K562 (cell line): ENCODE results near the gene RPS27. TPM values are rescaled to one million over a fixed set of nuclear protein-coding genes. Genes with fewer than 3 reads are reported as not detected.

Source experiments
- BRD4 ChIP-seq: fragments of 200-600 bp; sonication (generic); IDR thresholded peaks from 2 replicates; pipeline ENCODE4 v1.6.1; 2017; ENCODE audit warnings: inconsistent platforms
- ELF2 ChIP-seq: fragments of 250-450 bp; sonication (Bioruptor Pico); IDR thresholded peaks from 2 replicates; pipeline ENCODE4 v1.5.0; 2021; ENCODE audit warnings: mild to moderate bottlenecking
- EP300 ChIP-seq: IDR thresholded peaks from 2 replicates; pipeline ENCODE4 v1.6.1; 2012; ENCODE audit warnings: low read length, improper control_type of control experiment
- HMG20A ChIP-seq: fragments of 450-650 bp; formaldehyde crosslinking; conservative IDR thresholded peaks from 2 replicates; pipeline ENCODE4 v1.4.0; 2020; ENCODE audit warnings: mild to moderate bottlenecking, mixed read lengths
- KDM1A ChIP-seq, 2 experiments: fragments of 450-650 bp; IDR thresholded peaks; 2 replicates each; pipeline ENCODE4 v1.6.1; 2016; ENCODE audit warnings: mild to moderate bottlenecking in 2 of 2
- KDM2B ChIP-seq: fragments of 250-450 bp; sonication (Bioruptor Pico); IDR thresholded peaks from 2 replicates; pipeline ENCODE4 v1.8.0; 2021; ENCODE audit warnings: mild to moderate bottlenecking, moderate library complexity
- MYBL2 ChIP-seq, 2 experiments: fragments of 450-650 bp in 1 of 2; sonication (generic) in 1 of 2; formaldehyde crosslinking in 1 of 2; IDR thresholded peaks; 2 replicates each; pipeline versions ENCODE4 v1.6.1 to v1.8.1; 2017 to 2022; ENCODE audit warnings: borderline replicate concordance in 1 of 2, inconsistent platforms in 1 of 2, low read depth in 1 of 2, mild to moderate bottlenecking in 1 of 2, missing genetic modification reagents in 1 of 2, moderate library complexity in 1 of 2
- NCOA6 ChIP-seq: fragments of 450-650 bp; IDR thresholded peaks from 2 replicates; pipeline ENCODE4 v1.6.1; 2017; ENCODE audit warnings: mild to moderate bottlenecking
- PHB ChIP-seq: fragments of 250-450 bp; sonication (Bioruptor Pico); IDR thresholded peaks from 2 replicates; pipeline ENCODE4 v1.5.0; 2021
- SIN3B ChIP-seq: fragments of 450-650 bp; IDR thresholded peaks from 2 replicates; pipeline ENCODE4 v1.6.1; 2017; ENCODE audit warnings: low read depth, mild to moderate bottlenecking, moderate library complexity
- SMARCA5 ChIP-seq: fragments of 450-650 bp; IDR thresholded peaks from 2 replicates; pipeline ENCODE4 v1.6.1; 2016
- ZSCAN29 ChIP-seq: fragments of 450-650 bp; IDR thresholded peaks from 2 replicates; pipeline ENCODE4 v1.6.1; 2017
- polyA plus RNA-seq, 8 experiments: library from polyadenylated mRNA; depleted of rRNA in 4 of 8; stranded (reverse) in 5 of 8; unstranded in 3 of 8; fragments of >200 nt; fragmentation: Nextera tagmentation in 2 of 8; fragmentation: Illumina TruSeq in 1 of 8; extraction: Ambion mirVana in 2 of 8; extraction: Trizol in 1 of 8; gene quantifications; 2 replicates each; pipeline versions ENCODE4 v1.2.1 to v1.2.3, GENCODE V29; 2011 to 2014; ENCODE audit warnings: inconsistent platforms in 1 of 8, missing spikeins in 1 of 8
- total RNA-seq, 7 experiments: library from RNA; depleted of rRNA in 6 of 7; stranded (reverse); fragments of >200 nt in 6 of 7; fragmentation: Illumina TruSeq in 2 of 7; extraction: Trizol in 2 of 7; gene quantifications; 2 replicates each; pipeline versions ENCODE4 v1.2.1 to v1.2.3, GENCODE V29; 2011 to 2021; ENCODE audit warnings: low replicate concordance in 1 of 7
- TF ChIP-seq, protein P1 (sequence below): fragments of 450-650 bp; IDR thresholded peaks from 2 replicates; pipeline ENCODE4 v1.7.0; 2016; ENCODE audit warnings: borderline replicate concordance
- TF ChIP-seq, protein P2 (sequence below): sonication (generic); formaldehyde crosslinking; IDR thresholded peaks from 2 replicates; pipeline ENCODE4 v1.4.0; 2020; ENCODE audit warnings: mild to moderate bottlenecking, missing genetic modification reagents
- TF ChIP-seq, protein P3 (sequence below): fragments of 450-650 bp; IDR thresholded peaks from 2 replicates; pipeline ENCODE4 v1.6.1; 2016; ENCODE audit warnings: low read depth

Gene RPS27
- total and polyA plus RNA-seq, 9 of the 15 experiments (the other 6 are each of a cell fraction or from before 2014, with no cell fraction given), result 2,091 to 9,377 (median 6,706) TPM

DNA sequence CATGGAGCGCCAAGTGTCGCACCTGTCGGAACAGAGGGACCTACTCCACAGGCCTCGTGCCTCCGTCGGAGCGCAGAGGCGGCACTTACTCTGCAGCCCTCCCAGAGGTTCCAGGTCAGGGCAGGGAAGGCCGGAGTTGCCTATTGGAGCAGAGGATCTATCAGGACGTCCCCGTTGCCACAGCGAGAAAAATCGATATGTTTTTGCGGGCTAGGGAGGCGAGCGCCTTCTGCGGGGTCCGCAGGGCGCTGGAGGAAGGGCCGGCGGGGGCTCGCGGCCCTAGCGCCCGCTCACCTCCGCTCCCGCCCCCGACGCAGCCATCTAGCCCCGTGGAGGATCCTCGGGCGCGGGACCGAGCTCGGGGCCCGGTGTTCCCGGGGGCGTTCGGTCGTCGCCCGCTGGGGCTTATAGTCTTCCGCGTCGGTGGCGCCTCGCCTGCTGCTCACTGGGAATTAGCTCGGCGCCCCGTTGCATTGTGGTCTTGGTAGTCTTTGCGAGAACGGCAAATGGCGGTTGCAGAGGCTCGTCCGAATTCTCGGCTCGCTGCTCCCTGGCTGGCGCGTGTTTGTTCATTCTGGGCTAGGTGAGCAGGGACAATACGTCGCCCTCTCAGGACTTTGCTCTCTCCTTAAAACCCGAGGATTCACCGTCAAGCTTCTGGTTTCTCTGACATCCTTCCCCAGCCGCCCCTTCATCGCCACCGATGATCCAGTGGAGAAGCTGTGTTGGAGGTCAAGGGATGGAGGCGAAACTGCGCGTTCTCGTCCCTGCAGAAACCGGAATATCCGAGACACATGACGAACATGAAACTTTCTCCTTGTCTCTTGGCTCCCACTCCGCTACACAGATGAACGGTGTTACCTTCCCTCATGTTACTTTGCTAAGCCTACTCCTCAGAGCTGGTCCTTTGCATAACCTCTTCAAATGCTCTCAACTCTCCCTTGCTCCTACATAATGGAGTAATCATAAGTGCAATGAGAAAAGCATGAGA lies 13.0 kb upstream of the RPS27 start, which contains the start of gene JTB (continued):
- TF ChIP-seq MYBL2 (IDR thresholded peaks at IDR 0.05; ENCODE audit: low read depth) (no peak), MYBL2 (CRISPR knock-in tag; IDR thresholded peaks at IDR 0.05; ENCODE audit: borderline replicate concordance) (no peak), SIN3B (peak; percentile 45; the same call in 1 of the 2 replicates), SMARCA5 (0 out of 2 replicates have a peak, but pooled peaks have one; percentile 6), PHB (CRISPR knock-in tag) (no peak), HMG20A (CRISPR knock-in tag) (no peak), KDM2B (CRISPR knock-in tag) (no peak), KDM1A (IDR thresholded peaks at IDR 0.05) (no peak), BRD4 (no peak), ZSCAN29 (0 out of 2 replicates have a peak, but pooled peaks have one; percentile 39), ELF2 (CRISPR knock-in tag) (peak; percentile 90), NCOA6 (no peak), EP300 (peak; percentile 22; the same call in 1 of the 2 replicates)
- TF ChIP-seq, protein P1, sequence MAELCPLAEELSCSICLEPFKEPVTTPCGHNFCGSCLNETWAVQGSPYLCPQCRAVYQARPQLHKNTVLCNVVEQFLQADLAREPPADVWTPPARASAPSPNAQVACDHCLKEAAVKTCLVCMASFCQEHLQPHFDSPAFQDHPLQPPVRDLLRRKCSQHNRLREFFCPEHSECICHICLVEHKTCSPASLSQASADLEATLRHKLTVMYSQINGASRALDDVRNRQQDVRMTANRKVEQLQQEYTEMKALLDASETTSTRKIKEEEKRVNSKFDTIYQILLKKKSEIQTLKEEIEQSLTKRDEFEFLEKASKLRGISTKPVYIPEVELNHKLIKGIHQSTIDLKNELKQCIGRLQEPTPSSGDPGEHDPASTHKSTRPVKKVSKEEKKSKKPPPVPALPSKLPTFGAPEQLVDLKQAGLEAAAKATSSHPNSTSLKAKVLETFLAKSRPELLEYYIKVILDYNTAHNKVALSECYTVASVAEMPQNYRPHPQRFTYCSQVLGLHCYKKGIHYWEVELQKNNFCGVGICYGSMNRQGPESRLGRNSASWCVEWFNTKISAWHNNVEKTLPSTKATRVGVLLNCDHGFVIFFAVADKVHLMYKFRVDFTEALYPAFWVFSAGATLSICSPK, result no peak
- TF ChIP-seq, protein P2, sequence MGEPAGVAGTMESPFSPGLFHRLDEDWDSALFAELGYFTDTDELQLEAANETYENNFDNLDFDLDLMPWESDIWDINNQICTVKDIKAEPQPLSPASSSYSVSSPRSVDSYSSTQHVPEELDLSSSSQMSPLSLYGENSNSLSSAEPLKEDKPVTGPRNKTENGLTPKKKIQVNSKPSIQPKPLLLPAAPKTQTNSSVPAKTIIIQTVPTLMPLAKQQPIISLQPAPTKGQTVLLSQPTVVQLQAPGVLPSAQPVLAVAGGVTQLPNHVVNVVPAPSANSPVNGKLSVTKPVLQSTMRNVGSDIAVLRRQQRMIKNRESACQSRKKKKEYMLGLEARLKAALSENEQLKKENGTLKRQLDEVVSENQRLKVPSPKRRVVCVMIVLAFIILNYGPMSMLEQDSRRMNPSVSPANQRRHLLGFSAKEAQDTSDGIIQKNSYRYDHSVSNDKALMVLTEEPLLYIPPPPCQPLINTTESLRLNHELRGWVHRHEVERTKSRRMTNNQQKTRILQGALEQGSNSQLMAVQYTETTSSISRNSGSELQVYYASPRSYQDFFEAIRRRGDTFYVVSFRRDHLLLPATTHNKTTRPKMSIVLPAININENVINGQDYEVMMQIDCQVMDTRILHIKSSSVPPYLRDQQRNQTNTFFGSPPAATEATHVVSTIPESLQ, result no peak; the same call in 1 of the 2 replicates
- TF ChIP-seq, protein P3, sequence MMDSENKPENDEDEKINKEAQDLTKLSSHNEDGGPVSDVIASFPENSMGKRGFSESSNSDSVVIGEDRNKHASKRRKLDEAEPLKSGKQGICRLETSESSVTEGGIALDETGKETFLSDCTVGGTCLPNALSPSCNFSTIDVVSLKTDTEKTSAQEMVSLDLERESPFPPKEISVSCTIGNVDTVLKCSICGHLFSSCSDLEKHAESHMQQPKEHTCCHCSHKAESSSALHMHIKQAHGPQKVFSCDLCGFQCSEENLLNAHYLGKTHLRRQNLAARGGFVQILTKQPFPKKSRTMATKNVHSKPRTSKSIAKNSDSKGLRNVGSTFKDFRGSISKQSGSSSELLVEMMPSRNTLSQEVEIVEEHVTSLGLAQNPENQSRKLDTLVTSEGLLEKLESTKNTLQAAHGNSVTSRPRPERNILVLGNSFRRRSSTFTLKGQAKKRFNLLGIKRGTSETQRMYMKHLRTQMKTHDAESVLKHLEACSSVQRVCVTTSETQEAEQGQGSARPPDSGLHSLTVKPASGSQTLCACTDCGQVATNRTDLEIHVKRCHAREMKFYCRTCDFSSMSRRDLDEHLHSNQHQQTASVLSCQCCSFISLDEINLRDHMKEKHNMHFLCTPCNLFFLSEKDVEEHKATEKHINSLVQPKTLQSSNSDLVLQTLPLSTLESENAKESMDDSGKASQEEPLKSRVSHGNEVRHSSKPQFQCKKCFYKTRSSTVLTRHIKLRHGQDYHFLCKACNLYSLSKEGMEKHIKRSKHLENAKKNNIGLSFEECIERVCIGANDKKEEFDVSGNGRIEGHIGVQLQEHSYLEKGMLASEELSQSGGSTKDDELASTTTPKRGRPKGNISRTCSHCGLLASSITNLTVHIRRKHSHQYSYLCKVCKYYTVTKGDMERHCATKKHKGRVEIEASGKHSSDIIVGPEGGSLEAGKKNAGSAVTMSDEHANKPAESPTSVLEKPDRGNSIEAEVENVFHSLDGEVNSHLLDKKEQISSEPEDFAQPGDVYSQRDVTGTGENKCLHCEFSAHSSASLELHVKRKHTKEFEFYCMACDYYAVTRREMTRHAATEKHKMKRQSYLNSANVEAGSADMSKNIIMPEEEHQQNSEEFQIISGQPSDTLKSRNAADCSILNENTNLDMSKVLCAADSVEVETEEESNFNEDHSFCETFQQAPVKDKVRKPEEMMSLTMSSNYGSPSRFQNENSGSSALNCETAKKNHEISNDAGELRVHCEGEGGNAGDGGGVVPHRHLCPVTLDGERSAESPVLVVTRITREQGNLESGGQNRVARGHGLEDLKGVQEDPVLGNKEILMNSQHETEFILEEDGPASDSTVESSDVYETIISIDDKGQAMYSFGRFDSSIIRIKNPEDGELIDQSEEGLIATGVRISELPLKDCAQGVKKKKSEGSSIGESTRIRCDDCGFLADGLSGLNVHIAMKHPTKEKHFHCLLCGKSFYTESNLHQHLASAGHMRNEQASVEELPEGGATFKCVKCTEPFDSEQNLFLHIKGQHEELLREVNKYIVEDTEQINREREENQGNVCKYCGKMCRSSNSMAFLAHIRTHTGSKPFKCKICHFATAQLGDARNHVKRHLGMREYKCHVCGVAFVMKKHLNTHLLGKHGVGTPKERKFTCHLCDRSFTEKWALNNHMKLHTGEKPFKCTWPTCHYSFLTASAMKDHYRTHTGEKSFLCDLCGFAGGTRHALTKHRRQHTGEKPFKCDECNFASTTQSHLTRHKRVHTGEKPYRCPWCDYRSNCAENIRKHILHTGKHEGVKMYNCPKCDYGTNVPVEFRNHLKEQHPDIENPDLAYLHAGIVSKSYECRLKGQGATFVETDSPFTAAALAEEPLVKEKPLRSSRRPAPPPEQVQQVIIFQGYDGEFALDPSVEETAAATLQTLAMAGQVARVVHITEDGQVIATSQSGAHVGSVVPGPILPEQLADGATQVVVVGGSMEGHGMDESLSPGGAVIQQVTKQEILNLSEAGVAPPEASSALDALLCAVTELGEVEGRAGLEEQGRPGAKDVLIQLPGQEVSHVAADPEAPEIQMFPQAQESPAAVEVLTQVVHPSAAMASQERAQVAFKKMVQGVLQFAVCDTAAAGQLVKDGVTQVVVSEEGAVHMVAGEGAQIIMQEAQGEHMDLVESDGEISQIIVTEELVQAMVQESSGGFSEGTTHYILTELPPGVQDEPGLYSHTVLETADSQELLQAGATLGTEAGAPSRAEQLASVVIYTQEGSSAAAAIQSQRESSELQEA, result no peak
